Ovary (tissue), 9 donors: ENCODE measurements around the gene PNPLA1. TPM values are rescaled to one million over a fixed set of nuclear protein-coding genes. Genes with fewer than 3 reads are reported as not detected.

ENCODE experiments used
- DNase-seq, 5 donors: peaks; one replicate each; pipeline ENCODE4 v3.0.0-alpha.2; 2019 to 2020
- H3K27ac ChIP-seq, 2 donors: fragments of 200-600 bp; one replicate each; pipeline versions ENCODE4 v1.5.1 to v1.8.0; 2019 to 2022
- H3K27me3 ChIP-seq: fragments of 200-600 bp; one replicate; pipeline ENCODE4 v1.8.0; 2022
- H3K36me3 ChIP-seq: fragments of 200-600 bp; sonication (generic); one replicate; pipeline ENCODE4 v1.5.1; 2019
- H3K4me1 ChIP-seq: one replicate; pipeline ENCODE4 v1.8.1; 2013; ENCODE audit warnings: mild to moderate bottlenecking, moderate library complexity; ENCODE audit not compliant: insufficient read depth
- H3K4me3 ChIP-seq: fragments of 200-600 bp; sonication (generic); one replicate; pipeline ENCODE4 v1.5.1; 2017
- H3K9me3 ChIP-seq, 2 donors: fragments of 200-600 bp in 1 of 2; sonication (generic) in 1 of 2; one replicate each; pipeline versions ENCODE4 v1.5.1 to v1.8.1; 2013 to 2019; ENCODE audit warnings: mild to moderate bottlenecking in 1 of 2, moderate library complexity in 1 of 2
- EP300 ChIP-seq: sonication (generic); formaldehyde crosslinking; IDR thresholded peaks from one replicate; pipeline ENCODE4 v1.6.1; 2017; ENCODE audit warnings: antibody characterized with exemption
- POLR2A ChIP-seq: fragments of 450-650 bp; IDR thresholded peaks from one replicate; pipeline ENCODE4 v1.6.1; 2017; ENCODE audit warnings: antibody characterized with exemption, mild to moderate bottlenecking, moderate library complexity
- WGBS, 3 donors: extraction: QIAGEN DNeasy Blood & Tissue Kit in 1 of 3; methylation state at CpG; one replicate each; pipeline versions ENCODE4 v1.1.5 to v1.1.7; 2013 to 2017; 5-methylcytosine and 5-hydroxymethylcytosine counted together
- intact Hi-C, 4 donors: fragments of 100-400 bp; cut with DNase I; formaldehyde crosslinking; loops; one replicate each; pipeline versions ENCODE4 v1.11.0 to v1.15.1; 2022 to 2023
- polyA plus RNA-seq, 2 donors: library from polyadenylated mRNA; stranded (reverse); fragments of 200-250 nt in 1 of 2; fragments of 350-450 nt in 1 of 2; fragmentation: Illumina TruSeq in 1 of 2; extraction: RNeasy Lipid Tissue Mini Kit (QIAGEN cat#74804) in 1 of 2; gene quantifications; one replicate each; pipeline ENCODE4 v1.2.3, GENCODE V29; 2013 to 2014
- total RNA-seq, 7 donors: library from RNA; depleted of rRNA in 2 of 7; stranded (reverse); fragments of >200 nt in 2 of 7; fragmentation: NEBNext Ultra II Directional in 3 of 7; extraction: Animal tissue kit (Norgen Biotek cat#: 25700) in 3 of 7; gene quantifications; one replicate each; pipeline versions ENCODE4 v1.1.0 to v1.2.4, GENCODE V29; 2016 to 2023
- TF ChIP-seq, protein P1 (sequence below), 3 donors: fragments of 450-650 bp in 2 of 3; fragments of 200-600 bp in 1 of 3; IDR thresholded peaks; one replicate each; pipeline versions ENCODE4 v1.5.1 to v1.8.0; 2016 to 2022; ENCODE audit warnings: antibody characterized with exemption in 3 of 3, mild to moderate bottlenecking in 1 of 3
- donor health status: DM: no; HTN: no; CAD: no; lungs with moderate emphysema.
- donor health status: DM: no; HTN: no; CAD: no.
- donor health status: Bipolar disorder and iron deficiency.
- donor health status: DM: yes; HTN: yes; CAD: no.
- donor health status: DM: no; HTN: no; CAD: no.
- donor health status: DM: yes; HTN: yes; CAD: no.

The PNPLA1 gene
- total and polyA plus RNA-seq, 9 donors: 0.04 to 0.20 (median 0.12) TPM; not detected in 5

DNA sequence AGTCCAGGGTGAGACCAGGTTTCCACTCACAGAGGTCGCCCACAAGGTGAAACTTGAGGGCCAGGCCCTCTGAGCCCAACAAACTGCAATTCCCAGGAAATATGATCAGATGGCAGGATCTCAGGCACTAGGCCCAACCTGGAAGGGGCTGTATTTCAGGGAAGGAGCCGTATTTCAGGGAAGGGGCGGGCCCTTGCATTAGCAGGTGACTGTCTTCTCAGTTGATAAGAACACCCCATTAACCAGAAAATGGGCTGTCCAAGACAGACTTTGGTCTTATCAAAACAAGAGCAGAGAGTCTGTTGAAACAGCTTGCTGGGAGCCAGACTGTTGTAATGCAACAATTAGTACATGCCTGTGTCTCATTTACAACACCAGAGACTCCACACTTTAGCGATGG lies 77.8 kb downstream of the PNPLA1 start:
- Histone ChIP-seq H3K27me3 (no peaks in the 10 kb centered on the region), H3K27ac (no peak overlapping the region), H3K9me3 (no peaks in the 10 kb centered on the region), H3K4me1 (peaks cover 6% of the 10 kb centered on the region), H3K36me3 (no peaks in the 10 kb centered on the region), H3K4me3 (no peak overlapping the region)
- TF ChIP-seq EP300 (no peak), POLR2A (no peak)
- TF ChIP-seq, protein P1, sequence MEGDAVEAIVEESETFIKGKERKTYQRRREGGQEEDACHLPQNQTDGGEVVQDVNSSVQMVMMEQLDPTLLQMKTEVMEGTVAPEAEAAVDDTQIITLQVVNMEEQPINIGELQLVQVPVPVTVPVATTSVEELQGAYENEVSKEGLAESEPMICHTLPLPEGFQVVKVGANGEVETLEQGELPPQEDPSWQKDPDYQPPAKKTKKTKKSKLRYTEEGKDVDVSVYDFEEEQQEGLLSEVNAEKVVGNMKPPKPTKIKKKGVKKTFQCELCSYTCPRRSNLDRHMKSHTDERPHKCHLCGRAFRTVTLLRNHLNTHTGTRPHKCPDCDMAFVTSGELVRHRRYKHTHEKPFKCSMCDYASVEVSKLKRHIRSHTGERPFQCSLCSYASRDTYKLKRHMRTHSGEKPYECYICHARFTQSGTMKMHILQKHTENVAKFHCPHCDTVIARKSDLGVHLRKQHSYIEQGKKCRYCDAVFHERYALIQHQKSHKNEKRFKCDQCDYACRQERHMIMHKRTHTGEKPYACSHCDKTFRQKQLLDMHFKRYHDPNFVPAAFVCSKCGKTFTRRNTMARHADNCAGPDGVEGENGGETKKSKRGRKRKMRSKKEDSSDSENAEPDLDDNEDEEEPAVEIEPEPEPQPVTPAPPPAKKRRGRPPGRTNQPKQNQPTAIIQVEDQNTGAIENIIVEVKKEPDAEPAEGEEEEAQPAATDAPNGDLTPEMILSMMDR (IDR thresholded peaks at IDR 0.05): no peak
- intact Hi-C loops: no loop called here
- 69 to 85% (median 84%) methylated on average over 4 of the region's 4 CpGs for WGBS, 3 donors
- peak in 1 of 5 donors; percentile 12 for DNase-seq

DNA sequence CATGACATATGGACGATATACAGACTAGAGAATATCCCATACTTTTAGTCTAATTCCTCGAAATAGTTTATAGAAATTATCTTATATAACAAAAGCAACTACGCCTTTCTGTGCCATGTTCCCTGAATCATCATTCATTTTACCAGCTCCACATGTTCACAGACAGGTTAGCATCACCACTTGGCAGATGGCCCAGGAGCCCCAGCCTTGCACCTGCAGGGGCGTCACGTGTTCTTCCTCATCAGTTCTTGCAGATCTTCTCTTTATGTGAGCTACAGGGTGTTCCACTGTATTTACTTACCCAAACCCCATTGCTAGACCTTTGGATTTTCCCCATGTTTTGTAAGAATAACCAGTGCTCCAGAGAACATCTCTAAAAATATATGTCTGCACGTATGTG lies 79.4 kb downstream of the PNPLA1 start:
- Histone ChIP-seq H3K4me3 (no peak overlapping the region), H3K4me1 (peaks cover 6% of the 10 kb centered on the region), H3K27me3 (no peaks in the 10 kb centered on the region), H3K9me3 (no peaks in the 10 kb centered on the region), H3K27ac (no peak overlapping the region), H3K36me3 (no peaks in the 10 kb centered on the region)
- WGBS, 3 donors: 93 to 94% (median 94%) methylated on average over 6 of the region's 6 CpGs
- intact Hi-C loops: no loop called here
- peak in 1 of 5 donors; percentile 47 for DNase-seq
- TF ChIP-seq EP300: no peak
- no peak for TF ChIP-seq POLR2A
- TF ChIP-seq, protein P1 (IDR thresholded peaks at IDR 0.05): no peak

DNA sequence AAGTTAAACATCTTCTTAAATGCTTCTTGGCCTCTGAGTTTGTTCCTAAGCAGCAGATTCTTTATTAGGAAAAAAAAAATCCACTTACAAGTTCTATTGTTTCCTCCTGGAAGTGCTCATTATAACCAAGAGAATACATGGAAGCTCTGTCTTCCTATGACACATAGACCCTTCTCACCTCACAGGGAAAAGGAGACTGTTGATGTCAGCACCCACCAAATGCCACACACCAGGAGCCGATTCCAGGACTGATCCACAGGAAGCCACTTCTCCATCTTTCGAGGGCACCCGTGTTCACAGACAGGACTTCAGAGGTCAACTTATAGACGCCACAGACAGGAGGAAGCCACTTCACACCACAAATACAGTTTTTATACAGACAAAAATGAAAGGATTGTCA lies 80.2 kb downstream of the PNPLA1 start:
- H3K4me1 ChIP-seq: peaks cover 6% of the 10 kb centered on the region
- no peaks in the 10 kb centered on the region for H3K27me3 ChIP-seq
- peak overlapping the region in 1 of 2 donors; percentile 76 for H3K27ac ChIP-seq
- intact Hi-C loops: no loop called here
- 73 to 79% (median 78%) methylated on average over 4 of the region's 4 CpGs for WGBS, 3 donors
- DNase-seq: peak in 1 of 5 donors; percentile 28
- TF ChIP-seq, protein P1 (IDR thresholded peaks at IDR 0.05): no peak
- TF ChIP-seq POLR2A (no peak), EP300 (no peak)
- H3K4me3 ChIP-seq: no peak overlapping the region
- H3K36me3 ChIP-seq: no peaks in the 10 kb centered on the region
- H3K9me3 ChIP-seq: no peaks in the 10 kb centered on the region

DNA sequence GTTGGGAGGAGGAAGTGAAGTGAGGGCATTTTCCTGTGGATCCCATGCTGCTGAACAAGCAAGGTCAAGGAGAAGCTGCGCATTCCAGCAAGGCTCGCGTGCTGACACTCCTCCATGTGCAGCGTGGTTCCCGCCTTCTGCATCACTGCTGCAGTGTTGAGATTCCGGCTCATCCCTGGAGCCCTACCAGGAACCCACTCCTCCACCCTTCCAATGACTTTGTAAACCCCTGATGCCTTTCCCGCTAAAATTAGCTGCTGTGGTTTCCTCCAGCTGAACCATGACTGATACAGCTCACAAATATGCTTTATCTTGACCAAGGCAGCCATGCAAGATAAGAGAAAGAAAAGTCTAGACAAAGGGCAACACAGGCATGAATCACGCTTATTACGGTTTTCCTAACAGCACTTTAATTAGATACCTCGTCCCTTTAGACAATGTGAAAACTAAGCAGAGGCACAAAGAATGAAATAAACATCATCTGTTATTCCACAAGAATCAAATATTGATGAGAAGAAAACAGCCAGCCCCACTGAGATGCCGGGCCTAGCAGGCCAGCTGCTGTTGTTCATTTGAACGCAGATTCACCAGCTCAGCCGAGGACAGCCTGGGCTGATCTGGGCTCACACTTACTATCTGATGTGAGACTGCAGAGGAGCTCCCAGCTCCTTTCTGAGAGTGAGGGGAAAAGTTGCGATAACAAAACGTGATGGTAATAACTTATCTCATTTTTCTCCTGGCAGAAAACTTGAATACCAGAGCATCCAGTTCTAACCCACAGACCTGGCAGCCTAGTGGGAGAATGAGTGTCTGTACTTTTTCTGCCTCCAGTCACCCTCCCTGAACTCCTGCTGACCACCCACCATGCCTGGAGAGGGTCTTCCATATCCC lies 81.1 kb downstream of the PNPLA1 start:
- Histone ChIP-seq H3K27ac (peak overlapping the region; percentile 1 to 76), H3K9me3 (no peaks in the 10 kb centered on the region), H3K4me3 (no peak overlapping the region), H3K4me1 (peaks cover 6% of the 10 kb centered on the region), H3K27me3 (no peaks in the 10 kb centered on the region), H3K36me3 (no peaks in the 10 kb centered on the region)
- WGBS, 3 donors: 9 to 14% (median 10%) methylated on average over 15 of the region's 15 CpGs
- TF ChIP-seq POLR2A (no peak), EP300 (peak; percentile 75)
- TF ChIP-seq, protein P1 (IDR thresholded peaks at IDR 0.05): no peak
- DNase-seq: peak; percentile 69 to 86 (median 78)
- intact Hi-C loops: no loop called here
